ENCODE measurements around the gene ZGLP1.

Gene ZGLP1

GRCh38 chr19:10277795-10278589 is 31.6 kb downstream of the ZGLP1 start:
- H3K4me3 ChIP-seq (ENCODE audit: low read depth, low read length): no peak overlapping the region
- TF ChIP-seq CTCF (IDR thresholded peaks at IDR 0.05; ENCODE audit: low read depth, low read length): no peak

- H3K4me3 ChIP-seq (ENCODE audit: low read depth, low read length): no peak overlapping the region
- TF ChIP-seq CTCF (IDR thresholded peaks at IDR 0.05; ENCODE audit: low read depth, low read length): no peak
Observed at GRCh38 chr19:10274589-10274988, 35.0 kb downstream of the ZGLP1 start.

DNA sequence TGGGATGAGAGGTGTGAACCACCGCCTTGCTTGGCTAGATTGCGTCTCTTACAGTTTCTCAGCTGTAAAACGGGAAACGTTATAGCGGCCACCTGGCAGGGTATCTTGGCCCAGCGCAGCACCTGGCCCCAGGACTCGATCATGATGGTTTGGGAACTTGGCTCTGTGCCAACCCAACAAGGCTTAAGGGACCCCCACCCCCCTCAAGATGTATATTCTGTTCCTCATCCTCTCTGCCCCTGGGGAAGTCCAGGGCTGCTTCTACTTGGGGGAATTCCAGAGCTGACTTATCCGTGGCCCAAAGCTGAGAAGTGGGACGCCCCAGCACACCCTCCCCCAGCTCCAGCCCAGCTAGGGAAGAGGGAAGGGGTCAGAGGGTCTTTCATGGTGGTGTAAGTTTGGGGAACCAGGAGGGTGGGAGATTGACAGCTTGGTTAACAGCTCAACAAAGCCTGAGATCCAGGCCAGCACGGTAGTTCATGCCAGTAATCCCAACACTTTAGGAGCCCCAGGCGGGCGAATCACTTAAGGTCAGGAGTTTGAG is 38.0 kb downstream of the ZGLP1 start:
- H3K4me3 ChIP-seq (ENCODE audit: low read depth, low read length): peak overlapping the region; percentile 17
- TF ChIP-seq CTCF (IDR thresholded peaks at IDR 0.05; ENCODE audit: low read depth, low read length): no peak

GRCh38 chr19:10270616-10271394 is 38.8 kb downstream of the ZGLP1 start, which contains the start of gene ICAM1:
TSS of gene ICAM1 (plus strand) at chr19:10271120. CDS start at chr19:10271160, 40 bp downstream.
- peak within 1 kb of the TSS; percentile 17 for H3K4me3 ChIP-seq (ENCODE audit: low read depth, low read length)
- no peak for TF ChIP-seq CTCF (IDR thresholded peaks at IDR 0.05; ENCODE audit: low read depth, low read length)

DNA sequence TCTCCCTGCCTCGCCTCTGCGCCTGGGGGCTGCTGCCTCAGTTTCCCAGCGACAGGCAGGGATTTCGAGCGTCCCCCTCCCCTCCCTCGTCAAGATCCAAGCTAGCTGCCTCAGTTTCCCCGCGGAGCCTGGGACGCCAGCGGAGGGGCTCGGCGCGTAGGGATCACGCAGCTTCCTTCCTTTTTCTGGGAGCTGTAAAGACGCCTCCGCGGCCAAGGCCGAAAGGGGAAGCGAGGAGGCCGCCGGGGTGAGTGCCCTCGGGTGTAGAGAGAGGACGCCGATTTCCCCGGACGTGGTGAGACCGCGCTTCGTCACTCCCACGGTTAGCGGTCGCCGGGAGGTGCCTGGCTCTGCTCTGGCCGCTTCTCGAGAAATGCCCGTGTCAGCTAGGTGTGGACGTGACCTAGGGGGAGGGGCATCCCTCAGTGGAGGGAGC is 39.4 kb downstream of the ZGLP1 start:
- TF ChIP-seq CTCF (IDR thresholded peaks at IDR 0.05; ENCODE audit: low read depth, low read length): no peak
- no peak overlapping the region for H3K4me3 ChIP-seq (ENCODE audit: low read depth, low read length)

- no peak overlapping the region; the same call in 1 of the 2 replicates for H3K4me3 ChIP-seq (ENCODE audit: low read depth, low read length)
- peak; percentile 92 for TF ChIP-seq CTCF (IDR thresholded peaks at IDR 0.05; ENCODE audit: low read depth, low read length)
Observed at GRCh38 chr19:10269333-10270179, 40.1 kb downstream of the ZGLP1 start.
